KOPT-K1 (cell line): Measurements from ENCODE around the gene ZNF839.

Source experiments
- H3K27ac ChIP-seq: fragments of 200-600 bp; sonication (generic); 2 replicates; pipeline ENCODE4 v1.5.1; 2016; ENCODE audit warnings: antibody characterized with exemption, mild to moderate bottlenecking, low read depth, low read length; ENCODE audit not compliant: poor library complexity, severe bottlenecking
- H3K36me3 ChIP-seq: fragments of 200-600 bp; sonication (generic); 2 replicates; pipeline ENCODE4 v1.5.1; 2017; ENCODE audit warnings: antibody characterized with exemption, mild to moderate bottlenecking, low read length, moderate library complexity; ENCODE audit not compliant: insufficient read depth
- H3K9me3 ChIP-seq: fragments of 200-600 bp; sonication (generic); 2 replicates; pipeline ENCODE4 v1.5.1; 2017; ENCODE audit warnings: antibody characterized with exemption, low read length, mild to moderate bottlenecking; ENCODE audit not compliant: insufficient read depth, poor library complexity, severe bottlenecking

Gene ZNF839

DNA sequence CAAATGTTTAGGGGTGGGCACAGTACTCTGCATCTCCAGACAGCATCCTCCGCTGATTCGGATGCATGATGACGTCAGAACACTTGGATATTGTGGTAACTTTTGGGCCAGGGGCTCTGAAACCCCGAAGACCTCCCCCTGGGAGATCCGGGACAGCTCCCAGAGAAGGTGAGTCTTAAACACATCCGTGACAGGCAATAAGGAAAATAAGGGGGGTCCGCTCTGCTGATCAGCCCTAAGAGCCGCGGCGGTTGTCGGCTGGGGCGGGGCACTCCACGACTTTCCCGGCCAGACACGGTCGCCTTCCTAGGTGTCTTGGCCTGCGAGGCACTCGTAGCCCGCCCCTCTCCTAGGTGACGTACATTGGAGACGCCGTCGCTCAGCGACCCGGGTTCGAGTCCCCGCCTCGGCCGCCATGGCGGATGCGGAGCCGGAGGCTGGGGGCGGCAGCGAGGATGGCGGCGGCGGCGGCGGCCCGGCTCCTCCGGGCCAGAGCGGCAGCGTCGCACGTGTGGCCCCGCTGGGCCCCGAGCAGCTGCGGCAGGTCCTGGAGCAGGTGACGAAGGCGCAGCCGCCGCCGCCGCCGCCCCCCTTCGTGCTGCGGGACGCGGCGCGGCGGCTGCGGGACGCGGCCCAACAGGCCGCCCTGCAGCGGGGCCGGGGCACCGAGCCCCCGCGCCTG lies at the start of gene ZNF839:
ZNF839 (plus strand) TSS at position 396 of the 682 bp plus-strand sequence; CDS start at position 416, 20 bp downstream.
- Histone ChIP-seq H3K27ac (peak within 1 kb of the TSS; percentile 71), H3K36me3 (0 out of 2 replicates have a peak, but pooled peaks cover 8% of the 10 kb centered on the region), H3K9me3 (no peaks in the 10 kb centered on the region)

DNA sequence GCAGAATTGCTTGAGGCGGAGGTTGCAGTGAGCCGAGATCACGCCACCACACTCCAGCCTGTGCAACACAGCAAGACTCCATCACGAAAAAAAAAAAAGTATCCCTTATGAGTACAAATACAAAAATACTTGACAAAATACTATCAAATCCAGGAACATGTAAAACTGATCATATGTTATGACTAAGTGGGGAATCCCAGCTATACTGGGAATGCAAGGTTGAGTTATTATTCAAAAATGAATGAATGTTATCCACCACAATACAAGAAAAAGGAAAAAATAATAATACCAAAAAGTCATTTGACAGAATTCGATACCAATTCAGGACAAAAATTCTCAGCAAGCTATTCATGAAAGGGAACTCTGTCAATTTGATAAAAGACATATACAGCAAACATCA lies 47.2 kb upstream of the ZNF839 start:
- H3K27ac ChIP-seq: no peak overlapping the region

DNA sequence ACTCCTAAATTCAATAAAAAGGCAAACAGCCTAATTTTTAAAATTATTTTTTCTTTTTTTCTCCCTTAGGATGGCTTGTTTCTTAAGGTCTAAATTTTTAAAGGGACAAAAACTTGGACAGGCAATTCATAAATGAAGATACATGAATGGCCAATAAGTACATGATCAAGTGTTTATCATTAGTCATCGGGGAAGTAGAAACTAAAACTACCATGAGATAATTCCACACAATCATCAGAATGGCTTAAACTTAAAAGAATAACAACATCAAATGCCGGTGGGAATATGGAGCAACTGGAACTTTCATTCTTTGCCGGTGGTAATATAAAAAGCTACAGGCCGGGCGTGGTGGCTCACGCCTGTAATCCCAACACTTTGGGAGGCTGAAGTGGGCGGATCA lies 43.7 kb upstream of the ZNF839 start:
- no peak overlapping the region for H3K27ac ChIP-seq
- no peaks in the 10 kb centered on the region for H3K9me3 ChIP-seq
- no peaks in the 10 kb centered on the region for H3K36me3 ChIP-seq

More for the DNA sequence above, 47.2 kb upstream of the ZNF839 start:
- Histone ChIP-seq H3K9me3 (no peaks in the 10 kb centered on the region), H3K36me3 (no peaks in the 10 kb centered on the region)

DNA sequence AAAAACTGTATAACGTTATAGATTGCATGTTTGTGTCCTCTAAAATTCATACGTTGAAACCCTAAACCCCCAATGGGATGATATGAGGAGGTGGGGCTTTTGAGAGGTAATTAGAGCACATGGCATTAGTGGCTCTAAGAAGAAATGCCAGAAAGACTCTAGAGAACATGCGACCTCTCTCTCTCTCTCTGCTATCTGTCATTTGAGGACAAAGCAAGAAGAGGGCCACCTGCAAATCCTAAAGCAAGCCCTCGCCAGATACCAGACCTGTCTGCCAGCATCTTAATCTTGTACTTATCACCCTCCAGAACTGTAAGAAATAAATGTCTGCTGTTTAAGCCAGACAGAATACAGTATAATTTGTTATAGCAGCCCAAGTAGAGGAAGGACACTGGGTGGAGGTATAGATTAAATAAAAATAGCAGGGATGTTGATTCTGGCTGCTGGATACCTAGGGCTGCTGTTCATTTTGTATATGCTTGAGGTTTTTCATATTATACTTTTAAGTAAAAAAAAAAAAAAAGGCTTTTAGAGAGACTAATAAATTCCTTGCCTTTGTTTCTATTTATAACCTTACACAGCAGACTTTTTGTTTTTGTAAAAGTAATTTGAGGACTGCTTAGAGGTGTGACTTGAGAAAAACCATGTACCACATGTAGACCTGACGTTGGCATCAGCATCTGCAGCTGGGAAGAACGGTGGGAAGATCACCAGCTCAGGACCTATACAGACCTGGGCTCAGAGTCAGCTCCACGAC lies 41.5 kb upstream of the ZNF839 start:
- no peak overlapping the region for H3K27ac ChIP-seq
- H3K36me3 ChIP-seq: no peaks in the 10 kb centered on the region
- no peaks in the 10 kb centered on the region for H3K9me3 ChIP-seq

DNA sequence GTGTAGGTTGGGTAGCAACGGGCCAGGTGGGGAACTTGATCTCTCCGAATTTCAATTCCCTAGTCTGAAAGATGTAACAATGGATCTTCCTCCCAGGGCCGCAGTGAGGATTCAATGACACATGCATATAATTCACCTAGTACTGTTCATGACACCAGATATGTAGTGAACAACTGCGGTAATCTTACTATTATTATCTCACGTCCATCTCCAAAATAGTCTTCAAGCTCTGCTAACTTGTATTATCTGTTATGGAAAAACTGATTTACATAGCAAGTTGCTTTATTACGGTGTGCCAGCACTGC lies 41.0 kb upstream of the ZNF839 start:
- no peaks in the 10 kb centered on the region for H3K36me3 ChIP-seq
- no peak overlapping the region for H3K27ac ChIP-seq
- no peaks in the 10 kb centered on the region for H3K9me3 ChIP-seq

DNA sequence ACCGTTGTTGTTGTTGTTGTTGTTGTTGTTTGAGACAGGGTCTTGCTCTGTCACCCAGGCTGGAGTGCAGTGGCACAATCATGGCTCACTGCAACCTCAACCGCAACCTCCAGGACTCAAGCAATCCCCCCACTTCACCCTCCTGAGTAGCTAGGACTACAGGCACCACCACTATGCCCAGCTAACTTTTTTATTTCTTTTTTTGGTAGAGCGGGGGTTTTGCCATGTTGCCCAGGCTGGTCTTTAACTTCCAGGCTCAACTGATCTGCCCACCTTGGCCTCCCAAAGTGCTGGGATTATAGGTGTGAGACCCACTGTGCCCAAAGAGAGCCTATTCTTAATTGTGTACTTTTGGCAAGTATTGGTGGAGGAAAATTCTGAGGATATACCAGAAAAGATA lies 40.3 kb upstream of the ZNF839 start:
- H3K36me3 ChIP-seq: no peaks in the 10 kb centered on the region
- H3K27ac ChIP-seq: no peak overlapping the region
- H3K9me3 ChIP-seq: no peaks in the 10 kb centered on the region

DNA sequence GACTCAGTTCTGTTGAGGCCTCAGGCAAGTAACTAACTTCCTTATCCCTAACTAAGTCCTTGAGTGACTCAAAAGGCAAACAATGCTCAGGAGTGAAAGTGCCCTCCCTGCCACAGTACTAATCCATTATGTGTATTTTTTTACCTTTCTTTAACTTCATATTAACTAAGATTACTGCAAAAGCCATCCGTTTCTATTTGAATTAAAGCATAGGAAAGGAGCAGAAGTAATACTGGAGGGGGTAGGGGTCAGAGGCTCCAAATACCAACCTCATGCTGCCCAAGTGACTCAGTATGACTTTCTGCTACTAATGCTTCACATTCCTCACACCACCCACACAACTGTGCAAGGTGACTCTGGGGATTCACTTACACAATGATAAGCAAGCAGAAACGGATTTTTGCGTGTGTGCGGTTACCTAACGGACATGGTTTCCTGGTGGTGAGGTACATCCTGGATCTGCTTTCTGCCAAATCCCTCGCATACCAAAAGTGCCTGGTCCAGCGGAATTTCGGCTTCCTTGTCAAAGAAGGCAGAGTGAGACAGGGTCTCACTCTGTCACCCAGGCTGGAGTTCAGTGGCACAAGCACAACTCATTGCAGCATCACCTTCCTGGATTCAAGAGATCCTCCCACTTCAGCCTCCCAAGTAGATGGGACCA lies 39.7 kb upstream of the ZNF839 start:
- no peak overlapping the region for H3K27ac ChIP-seq
- H3K36me3 ChIP-seq: no peaks in the 10 kb centered on the region

DNA sequence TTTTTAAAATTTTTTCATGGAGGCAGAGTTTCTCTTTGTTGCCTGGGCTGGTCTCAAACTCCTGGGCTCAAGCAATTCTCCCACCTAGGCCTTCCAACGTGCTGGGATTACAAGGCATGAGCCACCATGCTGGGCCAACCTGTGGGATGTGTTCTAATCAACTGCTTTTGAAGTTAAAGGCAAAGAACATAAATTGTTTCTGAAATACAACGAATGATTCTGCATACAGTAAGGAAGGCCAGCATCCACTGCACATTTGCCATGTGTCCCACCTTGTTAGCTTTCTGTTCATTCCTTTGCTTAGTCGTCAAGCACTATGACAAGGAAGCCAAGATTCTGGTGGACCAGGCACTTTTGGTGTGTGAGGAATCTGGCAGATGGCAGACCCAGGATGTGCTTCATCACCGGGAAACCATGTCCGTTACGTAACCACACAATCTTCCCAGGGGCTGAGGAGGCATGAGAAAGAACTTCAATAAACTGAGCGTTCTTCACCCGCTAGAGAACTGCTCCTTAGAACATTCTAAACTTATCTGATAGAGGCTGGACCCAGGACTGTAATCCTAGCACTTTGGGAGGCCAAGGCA lies 39.1 kb upstream of the ZNF839 start:
- no peak overlapping the region for H3K27ac ChIP-seq
- no peaks in the 10 kb centered on the region for H3K36me3 ChIP-seq
- H3K9me3 ChIP-seq: no peaks in the 10 kb centered on the region

More for the DNA sequence above, 39.7 kb upstream of the ZNF839 start:
- H3K9me3 ChIP-seq: no peaks in the 10 kb centered on the region

DNA sequence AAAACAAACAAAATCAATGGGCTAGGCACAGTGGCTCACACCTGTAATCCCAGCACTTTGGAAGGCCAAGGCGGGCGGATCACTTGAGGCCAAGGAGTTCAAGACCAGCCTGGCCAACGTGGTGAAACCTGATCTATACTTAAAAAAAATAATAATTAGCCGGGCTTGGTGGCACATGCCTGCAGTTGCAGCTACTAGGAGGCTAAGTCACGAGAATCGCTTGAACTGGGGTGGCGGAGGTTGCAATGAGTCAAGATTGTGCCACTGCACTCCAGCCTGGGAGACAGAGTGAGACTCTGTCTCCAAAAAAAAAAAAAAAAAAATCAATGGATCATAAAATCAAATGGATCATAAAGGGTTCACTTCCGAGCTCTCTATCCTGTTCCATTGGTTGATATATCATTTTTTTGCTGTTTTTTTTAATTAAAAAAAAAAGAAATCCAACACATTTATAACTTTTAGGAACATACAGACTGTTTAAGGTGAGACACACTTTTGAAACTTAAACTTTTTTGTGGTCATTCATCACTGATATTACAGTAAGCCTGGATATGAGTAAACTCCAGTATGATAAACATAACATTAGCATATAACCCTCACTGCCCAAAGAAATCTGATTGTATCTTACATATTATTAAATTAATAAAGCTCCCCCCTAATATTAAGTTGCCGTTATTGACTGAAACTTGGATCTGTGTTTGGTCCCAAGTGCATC lies 36.6 kb upstream of the ZNF839 start:
- Histone ChIP-seq H3K36me3 (no peaks in the 10 kb centered on the region), H3K9me3 (no peaks in the 10 kb centered on the region), H3K27ac (no peak overlapping the region)

DNA sequence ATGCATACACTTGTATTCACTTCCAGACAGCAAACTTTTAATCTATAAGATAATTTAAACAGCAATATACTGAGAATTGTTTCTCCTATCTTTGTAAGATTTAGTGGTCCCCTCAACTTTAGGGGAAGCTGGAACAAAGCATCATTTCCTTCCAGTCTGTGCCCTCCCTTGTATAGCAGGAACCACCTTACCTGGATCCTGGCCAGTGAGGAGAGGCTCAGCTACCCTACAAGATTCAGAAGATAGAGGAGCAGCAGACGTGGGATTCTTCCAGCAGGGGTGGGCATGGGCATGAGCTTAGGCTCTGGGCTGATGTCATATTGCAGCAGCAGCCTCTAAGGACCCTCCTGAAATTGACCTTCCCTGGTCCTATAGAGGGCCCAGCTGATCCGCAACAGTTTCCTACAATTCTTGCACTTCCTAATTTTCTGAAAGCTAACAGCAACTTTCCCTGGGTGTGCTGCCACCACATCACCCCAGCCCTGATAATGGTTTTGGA lies 35.9 kb upstream of the ZNF839 start:
- H3K27ac ChIP-seq: no peak overlapping the region
- no peaks in the 10 kb centered on the region for H3K9me3 ChIP-seq
- no peaks in the 10 kb centered on the region for H3K36me3 ChIP-seq

DNA sequence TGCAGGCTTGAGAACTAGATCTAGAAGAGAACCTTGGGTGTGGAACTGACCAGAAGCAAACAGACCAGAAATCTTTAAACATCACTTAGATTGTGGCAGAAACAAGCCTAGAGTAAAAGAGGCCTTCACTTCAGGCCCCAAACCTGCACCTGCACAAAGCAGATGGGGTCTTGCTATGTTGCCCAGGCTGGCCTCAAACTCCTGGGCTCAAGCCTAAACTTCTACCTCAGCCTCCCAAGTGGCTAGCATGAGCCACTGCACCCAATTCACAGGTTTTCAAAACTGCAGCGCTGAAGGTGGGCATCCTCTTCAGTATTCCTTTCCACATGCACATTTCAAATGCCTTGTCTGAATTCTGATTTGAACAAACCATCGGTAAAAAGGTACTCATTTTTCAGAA lies 34.4 kb upstream of the ZNF839 start:
- Histone ChIP-seq H3K36me3 (no peaks in the 10 kb centered on the region), H3K27ac (no peak overlapping the region), H3K9me3 (no peaks in the 10 kb centered on the region)

DNA sequence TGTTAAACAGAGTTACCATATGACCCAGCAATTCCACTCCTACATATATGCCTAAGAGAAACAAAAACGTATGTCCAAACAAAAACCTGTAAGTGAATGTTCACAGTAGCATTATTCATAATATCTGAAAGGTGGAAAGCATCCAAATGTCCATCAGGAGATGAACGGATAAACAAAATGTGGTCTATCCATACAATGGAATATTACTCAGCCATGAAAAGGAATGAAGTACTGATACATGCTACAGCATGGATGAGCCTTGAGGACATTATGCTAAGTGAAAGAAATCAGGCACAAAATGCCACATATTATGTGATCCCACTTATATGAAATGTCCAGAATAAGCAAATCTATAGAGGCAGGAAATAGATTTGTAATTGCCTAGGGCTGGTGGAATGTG lies 31.4 kb upstream of the ZNF839 start:
- H3K9me3 ChIP-seq: no peaks in the 10 kb centered on the region
- H3K27ac ChIP-seq: no peak overlapping the region
- no peaks in the 10 kb centered on the region for H3K36me3 ChIP-seq

DNA sequence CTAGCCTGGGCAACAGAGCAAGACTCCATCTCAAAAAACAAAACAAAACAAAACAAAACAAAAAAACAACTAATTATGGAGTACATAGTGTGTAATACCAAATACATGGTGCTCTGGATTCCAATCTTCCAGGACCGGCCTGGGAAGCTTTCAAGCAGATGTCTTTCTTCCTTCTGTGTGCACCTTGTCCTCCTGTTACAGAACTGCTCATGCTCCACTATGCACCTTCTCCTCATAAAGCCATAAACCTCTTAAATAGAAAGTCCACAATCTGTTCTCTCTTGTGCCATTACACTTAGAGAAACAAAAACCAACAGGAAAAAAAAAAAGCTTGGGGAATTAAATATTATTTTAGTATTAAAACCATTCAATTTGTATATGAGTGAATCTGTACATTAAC lies 27.1 kb upstream of the ZNF839 start:
- Histone ChIP-seq H3K36me3 (no peaks in the 10 kb centered on the region), H3K27ac (no peak overlapping the region), H3K9me3 (no peaks in the 10 kb centered on the region)

DNA sequence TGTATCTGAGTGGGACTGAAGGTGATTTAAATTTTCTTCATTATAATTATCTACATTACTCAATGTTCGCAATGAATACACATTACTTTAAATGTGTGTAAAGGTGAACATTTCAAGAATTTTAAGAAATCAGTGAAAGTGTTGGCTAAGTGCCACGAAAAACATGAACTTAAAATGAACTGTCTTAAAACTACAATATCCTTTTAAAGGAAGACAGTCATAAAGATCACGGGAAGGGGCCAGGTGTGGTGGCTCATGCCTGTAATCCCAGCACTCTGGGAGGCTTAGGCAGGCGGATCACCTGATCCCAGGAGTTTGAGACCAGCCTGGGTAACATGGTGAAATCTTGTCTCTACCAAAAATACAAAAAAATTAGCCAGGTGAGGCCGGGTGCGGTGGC lies 25.8 kb upstream of the ZNF839 start:
- H3K36me3 ChIP-seq: no peaks in the 10 kb centered on the region
- H3K9me3 ChIP-seq: no peaks in the 10 kb centered on the region
- H3K27ac ChIP-seq: no peak overlapping the region

DNA sequence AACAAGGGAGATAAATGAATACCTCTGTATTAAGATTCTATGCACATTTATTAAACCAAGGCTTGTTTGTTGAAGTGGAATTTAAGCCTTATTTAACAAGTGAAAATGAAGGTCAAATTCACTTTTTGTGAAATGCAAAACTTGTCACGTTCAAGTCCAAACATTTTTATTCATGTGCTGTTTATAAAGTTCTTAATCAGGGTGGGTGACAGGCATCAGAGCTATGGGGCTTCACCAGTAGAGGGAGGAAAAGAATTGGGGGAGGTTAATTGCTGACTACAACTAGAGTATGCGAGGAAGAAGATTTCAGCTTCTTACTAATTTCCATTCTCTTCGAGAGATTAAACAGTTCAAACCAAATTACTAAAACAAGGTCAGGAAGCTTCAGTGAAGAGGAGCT lies 24.3 kb upstream of the ZNF839 start:
- Histone ChIP-seq H3K36me3 (no peaks in the 10 kb centered on the region), H3K9me3 (no peaks in the 10 kb centered on the region), H3K27ac (no peak overlapping the region)
